Breast epithelium (tissue), 4 donors: ENCODE results near the gene ORC4. TPM values are rescaled to one million over a fixed set of nuclear protein-coding genes. Genes with fewer than 3 reads are reported as not detected.
"Not testable (repeated sequence)": the region's sequence is repeated elsewhere in the genome, so short reads cannot be mapped to it uniquely, and the experiment has no call there.

ENCODE experiments used
- DNase-seq, 2 donors: peaks; one replicate each; pipeline ENCODE4 v3.0.0-alpha.2; 2019; ENCODE audit warnings: low spot score in 2 of 2
- H3K27ac ChIP-seq, 2 donors: fragments of 200-600 bp; sonication (generic) in 1 of 2; one replicate each; pipeline ENCODE4 v1.5.1; 2016 to 2019; ENCODE audit warnings: mild to moderate bottlenecking in 1 of 2
- H3K27me3 ChIP-seq, 2 donors: fragments of 200-600 bp; sonication (generic) in 1 of 2; one replicate each; pipeline versions ENCODE4 v1.5.1 to v1.6.0; 2017 to 2019; ENCODE audit warnings: control low read depth in 1 of 2, mild to moderate bottlenecking in 1 of 2
- H3K36me3 ChIP-seq: fragments of 200-600 bp; one replicate; pipeline ENCODE4 v1.5.1; 2019
- H3K4me1 ChIP-seq, 2 donors: fragments of 200-600 bp; sonication (generic); one replicate each; pipeline ENCODE4 v1.5.1; 2016 to 2019; ENCODE audit warnings: control low read depth in 1 of 2
- H3K4me3 ChIP-seq, 3 donors: fragments of 200-600 bp; sonication (generic); 1 replicate in 2 of 3; 2 replicates in 1 of 3; pipeline ENCODE4 v1.5.1; 2016 to 2019; ENCODE audit warnings: mild to moderate bottlenecking in 3 of 3, moderate library complexity in 2 of 3
- H3K9me3 ChIP-seq, 2 donors: fragments of 200-600 bp; sonication (generic) in 1 of 2; one replicate each; pipeline ENCODE4 v1.5.1; 2016 to 2019; ENCODE audit warnings: control low read depth in 1 of 2
- CTCF ChIP-seq, 3 donors: fragments of 450-650 bp; IDR thresholded peaks; one replicate each; pipeline ENCODE4 v1.5.1; 2016 to 2017; ENCODE audit warnings: antibody characterized with exemption in 3 of 3, mild to moderate bottlenecking in 3 of 3, moderate library complexity in 3 of 3
- POLR2A ChIP-seq: fragments of 450-650 bp; IDR thresholded peaks from one replicate; pipeline ENCODE4 v1.6.1; 2016; ENCODE audit warnings: antibody characterized with exemption, mild to moderate bottlenecking, moderate library complexity
- POLR2AphosphoS5 ChIP-seq, 3 donors: sonication (generic); formaldehyde crosslinking; IDR thresholded peaks; one replicate each; pipeline ENCODE4 v1.6.1; 2017; ENCODE audit warnings: antibody characterized with exemption in 3 of 3
- intact Hi-C: fragments of 100-400 bp; cut with DNase I; formaldehyde crosslinking; loops from one replicate; pipeline ENCODE4 v1.15.1; 2023; ENCODE audit warnings: low total_unique reads
- total RNA-seq, 3 donors: library from RNA; depleted of rRNA; stranded (reverse); fragments of >200 nt; gene quantifications; one replicate each; pipeline ENCODE4 v1.1.0, GENCODE V29; 2016

The ORC4 gene
- total RNA-seq, 3 donors from 2014 or later: 36.5 to 87.5 (median 42.9) TPM

- Histone ChIP-seq H3K27me3 (no peaks in the 10 kb centered on the region), H3K36me3 (no peaks in the 10 kb centered on the region), H3K4me3 (peak within 1 kb of the TSS; percentile 60 to 80 (median 78)), H3K27ac (peak within 1 kb of the TSS; percentile 90 to 93), H3K4me1 (peaks cover 0 to 8% of the 10 kb centered on the region in 2 donors), H3K9me3 (no peaks in the 10 kb centered on the region)
- DNase-seq: peak in 1 of 2 donors; percentile 51
- TF ChIP-seq CTCF (IDR thresholded peaks at IDR 0.05): no peak
- no peak for TF ChIP-seq POLR2AphosphoS5 (IDR thresholded peaks at IDR 0.05)
- no peak for TF ChIP-seq POLR2A
- intact Hi-C loops: no loop called here
These were observed 723 bp upstream of the ORC4 start, which contains the start of gene MBD5 for GRCh38 chr2:148021059-148021861. TSS of gene MBD5 (plus strand) at chr2:148021091.

- no peak for TF ChIP-seq POLR2AphosphoS5 (IDR thresholded peaks at IDR 0.05)
- no peak for TF ChIP-seq CTCF (IDR thresholded peaks at IDR 0.05)
- TF ChIP-seq POLR2A: no peak
- Histone ChIP-seq H3K4me3 (no peak overlapping the region), H3K27me3 (no peaks in the 10 kb centered on the region), H3K9me3 (no peaks in the 10 kb centered on the region), H3K4me1 (no peaks in the 10 kb centered on the region), H3K36me3 (no peaks in the 10 kb centered on the region), H3K27ac (no peak overlapping the region)
- DNase-seq: no peak
- intact Hi-C loops: no loop called here
These were observed 5.9 kb downstream of the ORC4 start for GRCh38 chr2:148014616-148015015.

GRCh38 chr2:148013876-148014275 lies 6.7 kb downstream of the ORC4 start:
- no peaks in the 10 kb centered on the region for H3K27me3 ChIP-seq
- no peaks in the 10 kb centered on the region for H3K36me3 ChIP-seq
- no peak overlapping the region for H3K4me3 ChIP-seq
- H3K27ac ChIP-seq: no peak overlapping the region
- intact Hi-C loops: no loop called here
- TF ChIP-seq CTCF (IDR thresholded peaks at IDR 0.05): no peak
- TF ChIP-seq POLR2AphosphoS5 (IDR thresholded peaks at IDR 0.05): no peak
- TF ChIP-seq POLR2A: no peak
- no peaks in the 10 kb centered on the region for H3K9me3 ChIP-seq
- H3K4me1 ChIP-seq: no peaks in the 10 kb centered on the region
- DNase-seq: no peak

GRCh38 chr2:148008411-148008810 lies 12.1 kb downstream of the ORC4 start:
- not testable (repeated sequence) for H3K36me3 ChIP-seq, H3K9me3 ChIP-seq, DNase-seq

GRCh38 chr2:148007219-148007900 lies 13.2 kb downstream of the ORC4 start:
- H3K27me3 ChIP-seq: no peaks in the 10 kb centered on the region
- no peak overlapping the region for H3K4me3 ChIP-seq
- DNase-seq: no peak
- no peak overlapping the region for H3K27ac ChIP-seq
- intact Hi-C loops: no loop called here
- H3K36me3 ChIP-seq: no peaks in the 10 kb centered on the region
- no peaks in the 10 kb centered on the region for H3K4me1 ChIP-seq
- TF ChIP-seq POLR2AphosphoS5 (IDR thresholded peaks at IDR 0.05) (no peak), POLR2A (no peak), CTCF (IDR thresholded peaks at IDR 0.05) (no peak)
- H3K9me3 ChIP-seq: peaks cover 0 to 7% of the 10 kb centered on the region in 2 donors

More at GRCh38 chr2:148008411-148008810, 12.1 kb downstream of the ORC4 start:
- H3K4me3 ChIP-seq, H3K27ac ChIP-seq, H3K4me1 ChIP-seq, H3K27me3 ChIP-seq, intact Hi-C loops: not testable (repeated sequence)
